ENCODE results near the gene SUPT4H1.

SUPT4H1 gene

GRCh38 chr17:58390884-58391283, 38.9 kb upstream of the SUPT4H1 start:
- TF ChIP-seq TCF12 (IDR thresholded peaks at IDR 0.05; ENCODE audit: low read depth) (no peak), ZBTB7A (IDR thresholded peaks at IDR 0.05; ENCODE audit: low read depth) (no peak), NFIC (IDR thresholded peaks at IDR 0.05) (no peak), CEBPB (IDR thresholded peaks at IDR 0.05) (no peak), EP300 (IDR thresholded peaks at IDR 0.05; ENCODE audit: borderline replicate concordance) (no peak), RAD21 (IDR thresholded peaks at IDR 0.05; ENCODE audit: low read depth) (no peak)

DNA sequence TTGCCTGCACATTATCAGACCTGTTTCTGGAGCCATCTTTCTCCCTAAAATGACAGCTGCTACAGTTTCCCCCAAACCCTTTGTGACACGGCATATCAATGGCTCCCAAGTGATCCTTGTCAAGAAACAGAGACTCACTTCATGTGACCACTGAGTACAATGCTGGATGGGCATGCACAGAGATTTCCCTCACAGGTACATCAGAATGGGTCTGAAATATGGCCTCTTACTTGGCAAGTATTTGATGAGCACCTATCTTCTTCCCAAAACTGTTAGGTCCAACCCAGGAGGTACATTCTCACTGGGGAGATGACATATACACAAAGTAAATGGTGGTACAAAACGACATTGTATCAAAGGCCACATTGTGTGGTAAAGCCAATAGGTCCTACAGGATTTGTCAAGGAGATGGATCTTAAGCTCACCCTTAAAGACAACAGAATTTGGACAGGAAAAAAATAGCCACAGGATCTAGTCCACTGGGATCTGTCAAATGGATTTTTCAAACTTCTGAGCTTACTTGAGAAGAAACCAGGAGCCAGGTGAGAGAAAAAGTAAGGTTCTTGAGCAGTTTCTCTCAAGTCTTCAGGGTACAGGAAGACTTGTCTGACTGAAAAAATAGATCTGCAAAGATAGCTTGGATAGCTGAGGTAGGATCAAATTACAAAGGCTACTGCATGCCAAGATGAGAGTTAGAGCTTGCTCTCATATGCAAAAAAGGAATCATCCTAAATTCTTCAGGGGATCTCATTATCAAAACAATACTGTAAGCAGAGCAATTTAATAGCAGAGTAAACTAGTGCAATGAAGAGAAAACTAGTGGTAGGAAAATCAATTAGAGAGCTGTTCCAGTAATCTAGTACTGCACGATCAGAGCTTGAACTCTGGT, 36.5 kb upstream of the SUPT4H1 start:
- TF ChIP-seq EGR1 (IDR thresholded peaks at IDR 0.05) (no peak), TCF12 (IDR thresholded peaks at IDR 0.05; ENCODE audit: low read depth) (no peak), ZBTB7A (IDR thresholded peaks at IDR 0.05; ENCODE audit: low read depth) (no peak), TEAD4 (IDR thresholded peaks at IDR 0.05) (no peak), TAF1 (IDR thresholded peaks at IDR 0.05; ENCODE audit: low read depth) (no peak), MAX (IDR thresholded peaks at IDR 0.05) (no peak), CREB1 (IDR thresholded peaks at IDR 0.05; ENCODE audit: low read depth) (no peak), FOXM1 (IDR thresholded peaks at IDR 0.05; ENCODE audit: borderline replicate concordance, low read depth) (no peak), EP300 (IDR thresholded peaks at IDR 0.05; ENCODE audit: borderline replicate concordance) (no peak), CEBPB (IDR thresholded peaks at IDR 0.05) (no peak), NFIC (IDR thresholded peaks at IDR 0.05) (no peak), YY1 (IDR thresholded peaks at IDR 0.05; ENCODE audit: low read depth) (no peak), RAD21 (IDR thresholded peaks at IDR 0.05; ENCODE audit: low read depth) (no peak)
- TF ChIP-seq, protein P1, sequence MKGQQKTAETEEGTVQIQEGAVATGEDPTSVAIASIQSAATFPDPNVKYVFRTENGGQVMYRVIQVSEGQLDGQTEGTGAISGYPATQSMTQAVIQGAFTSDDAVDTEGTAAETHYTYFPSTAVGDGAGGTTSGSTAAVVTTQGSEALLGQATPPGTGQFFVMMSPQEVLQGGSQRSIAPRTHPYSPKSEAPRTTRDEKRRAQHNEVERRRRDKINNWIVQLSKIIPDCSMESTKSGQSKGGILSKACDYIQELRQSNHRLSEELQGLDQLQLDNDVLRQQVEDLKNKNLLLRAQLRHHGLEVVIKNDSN (IDR thresholded peaks at IDR 0.05), result no peak
- TF ChIP-seq, protein P2, sequence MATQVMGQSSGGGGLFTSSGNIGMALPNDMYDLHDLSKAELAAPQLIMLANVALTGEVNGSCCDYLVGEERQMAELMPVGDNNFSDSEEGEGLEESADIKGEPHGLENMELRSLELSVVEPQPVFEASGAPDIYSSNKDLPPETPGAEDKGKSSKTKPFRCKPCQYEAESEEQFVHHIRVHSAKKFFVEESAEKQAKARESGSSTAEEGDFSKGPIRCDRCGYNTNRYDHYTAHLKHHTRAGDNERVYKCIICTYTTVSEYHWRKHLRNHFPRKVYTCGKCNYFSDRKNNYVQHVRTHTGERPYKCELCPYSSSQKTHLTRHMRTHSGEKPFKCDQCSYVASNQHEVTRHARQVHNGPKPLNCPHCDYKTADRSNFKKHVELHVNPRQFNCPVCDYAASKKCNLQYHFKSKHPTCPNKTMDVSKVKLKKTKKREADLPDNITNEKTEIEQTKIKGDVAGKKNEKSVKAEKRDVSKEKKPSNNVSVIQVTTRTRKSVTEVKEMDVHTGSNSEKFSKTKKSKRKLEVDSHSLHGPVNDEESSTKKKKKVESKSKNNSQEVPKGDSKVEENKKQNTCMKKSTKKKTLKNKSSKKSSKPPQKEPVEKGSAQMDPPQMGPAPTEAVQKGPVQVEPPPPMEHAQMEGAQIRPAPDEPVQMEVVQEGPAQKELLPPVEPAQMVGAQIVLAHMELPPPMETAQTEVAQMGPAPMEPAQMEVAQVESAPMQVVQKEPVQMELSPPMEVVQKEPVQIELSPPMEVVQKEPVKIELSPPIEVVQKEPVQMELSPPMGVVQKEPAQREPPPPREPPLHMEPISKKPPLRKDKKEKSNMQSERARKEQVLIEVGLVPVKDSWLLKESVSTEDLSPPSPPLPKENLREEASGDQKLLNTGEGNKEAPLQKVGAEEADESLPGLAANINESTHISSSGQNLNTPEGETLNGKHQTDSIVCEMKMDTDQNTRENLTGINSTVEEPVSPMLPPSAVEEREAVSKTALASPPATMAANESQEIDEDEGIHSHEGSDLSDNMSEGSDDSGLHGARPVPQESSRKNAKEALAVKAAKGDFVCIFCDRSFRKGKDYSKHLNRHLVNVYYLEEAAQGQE (IDR thresholded peaks at IDR 0.05; ENCODE audit: low read depth), result no peak

DNA sequence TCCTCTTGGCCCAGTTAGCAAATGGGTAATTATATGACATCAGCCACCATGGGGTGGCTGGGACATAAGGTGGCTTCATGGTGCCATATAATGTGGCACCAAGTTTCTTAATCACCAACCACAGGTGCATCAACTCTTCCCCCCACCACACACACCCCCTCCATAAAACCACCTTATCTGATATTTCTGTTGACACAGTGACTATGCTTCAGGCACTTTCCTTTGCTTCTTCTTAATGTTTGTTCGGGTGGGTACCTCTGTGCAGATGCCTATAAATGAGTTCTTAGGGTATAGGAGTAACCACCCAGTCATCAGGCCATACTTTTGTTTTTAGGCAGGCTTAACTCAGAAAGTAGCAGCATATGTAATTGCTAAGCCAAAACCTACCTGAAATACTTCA, 35.8 kb upstream of the SUPT4H1 start:
- no peak for TF ChIP-seq EP300 (IDR thresholded peaks at IDR 0.05; ENCODE audit: borderline replicate concordance)
- TF ChIP-seq CREB1 (IDR thresholded peaks at IDR 0.05; ENCODE audit: low read depth), result no peak
- no peak for TF ChIP-seq RAD21 (IDR thresholded peaks at IDR 0.05; ENCODE audit: low read depth)
- no peak for TF ChIP-seq NFIC (IDR thresholded peaks at IDR 0.05)
- TF ChIP-seq CEBPB (IDR thresholded peaks at IDR 0.05), result no peak
- TF ChIP-seq TCF12 (IDR thresholded peaks at IDR 0.05; ENCODE audit: low read depth), result no peak
- TF ChIP-seq YY1 (IDR thresholded peaks at IDR 0.05; ENCODE audit: low read depth), result no peak
- TF ChIP-seq, protein P1 (IDR thresholded peaks at IDR 0.05), result no peak
- TF ChIP-seq EGR1 (IDR thresholded peaks at IDR 0.05), result no peak

- TF ChIP-seq TAF1 (IDR thresholded peaks at IDR 0.05; ENCODE audit: low read depth) (no peak), FOXM1 (IDR thresholded peaks at IDR 0.05; ENCODE audit: borderline replicate concordance, low read depth) (no peak), CREB1 (IDR thresholded peaks at IDR 0.05; ENCODE audit: low read depth) (no peak), TCF12 (IDR thresholded peaks at IDR 0.05; ENCODE audit: low read depth) (no peak), EP300 (IDR thresholded peaks at IDR 0.05; ENCODE audit: borderline replicate concordance) (no peak), ZBTB7A (IDR thresholded peaks at IDR 0.05; ENCODE audit: low read depth) (no peak), EGR1 (IDR thresholded peaks at IDR 0.05) (no peak), CEBPB (IDR thresholded peaks at IDR 0.05) (no peak), RAD21 (IDR thresholded peaks at IDR 0.05; ENCODE audit: low read depth) (no peak), NFIC (IDR thresholded peaks at IDR 0.05) (no peak), MAX (IDR thresholded peaks at IDR 0.05) (no peak), YY1 (IDR thresholded peaks at IDR 0.05; ENCODE audit: low read depth) (no peak), TEAD4 (IDR thresholded peaks at IDR 0.05) (no peak)
- TF ChIP-seq, protein P2 (IDR thresholded peaks at IDR 0.05; ENCODE audit: low read depth), result no peak
- TF ChIP-seq, protein P1 (IDR thresholded peaks at IDR 0.05), result no peak
Observed at GRCh38 chr17:58386708-58387107, 34.7 kb upstream of the SUPT4H1 start.

DNA sequence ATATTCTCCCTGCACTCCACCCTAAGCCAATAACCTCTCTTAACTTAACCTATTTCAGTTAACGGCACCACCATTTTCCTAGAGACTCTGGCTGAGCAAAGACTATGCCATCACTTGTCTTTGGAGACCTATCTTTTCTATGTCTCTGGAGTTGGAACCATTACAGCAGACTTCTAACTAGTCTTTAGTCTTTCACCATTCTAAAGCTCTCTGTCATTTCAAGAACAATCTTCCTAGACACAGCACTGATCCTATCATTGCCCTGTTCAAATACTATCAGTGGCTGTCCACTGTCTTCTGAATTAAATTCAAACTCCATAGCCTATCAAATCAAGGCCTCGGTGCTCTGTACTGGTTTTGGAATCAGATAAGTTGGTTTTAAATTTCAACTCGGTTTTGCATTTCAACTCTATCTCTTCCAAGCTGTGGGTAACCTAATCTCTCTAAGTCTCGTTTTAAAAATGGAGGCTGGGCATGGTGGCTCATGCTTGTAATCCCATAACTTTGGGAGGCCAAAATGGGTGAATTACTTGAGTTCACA, 33.4 kb upstream of the SUPT4H1 start:
- TF ChIP-seq RAD21 (IDR thresholded peaks at IDR 0.05; ENCODE audit: low read depth) (no peak), CEBPB (IDR thresholded peaks at IDR 0.05) (no peak), EGR1 (IDR thresholded peaks at IDR 0.05) (no peak), MAX (IDR thresholded peaks at IDR 0.05) (no peak), YY1 (IDR thresholded peaks at IDR 0.05; ENCODE audit: low read depth) (no peak), CREB1 (IDR thresholded peaks at IDR 0.05; ENCODE audit: low read depth) (no peak), FOXM1 (IDR thresholded peaks at IDR 0.05; ENCODE audit: borderline replicate concordance, low read depth) (no peak), TAF1 (IDR thresholded peaks at IDR 0.05; ENCODE audit: low read depth) (no peak), NFIC (IDR thresholded peaks at IDR 0.05) (no peak), EP300 (IDR thresholded peaks at IDR 0.05; ENCODE audit: borderline replicate concordance) (no peak), ZBTB7A (IDR thresholded peaks at IDR 0.05; ENCODE audit: low read depth) (no peak), TCF12 (IDR thresholded peaks at IDR 0.05; ENCODE audit: low read depth) (no peak), TEAD4 (IDR thresholded peaks at IDR 0.05) (no peak)
- TF ChIP-seq, protein P2 (IDR thresholded peaks at IDR 0.05; ENCODE audit: low read depth), result no peak
- TF ChIP-seq, protein P1 (IDR thresholded peaks at IDR 0.05), result no peak

All from Ishikawa (cell line).